Natural killer cell (primary cell): ENCODE results near the gene PPP2R3C. TPM values are rescaled to one million over a fixed set of nuclear protein-coding genes. Genes with fewer than 3 reads are reported as not detected.

Experiments used
- ATAC-seq, 3 donors: fragments of 150-1000 bp in 2 of 3; fragments of 200-7000 bp in 1 of 3; cut with Tn5 transposase; 1 replicate in 1 of 3; 2 replicates in 2 of 3; pipeline ENCODE4 v1.10.0; 2021; ENCODE audit warnings: mild to moderate bottlenecking in 2 of 3, moderate library complexity in 2 of 3
- DNase-seq, 2 donors: peaks; one replicate each; pipeline versions ENCODE4 v3.0.0 to v3.0.0-alpha.2; 2013 to 2021; ENCODE audit warnings: mixed read lengths in 1 of 2
- H3K27ac ChIP-seq: one replicate; pipeline ENCODE4 v1.5.1; 2013; ENCODE audit warnings: mild to moderate bottlenecking, low read length
- H3K27me3 ChIP-seq: one replicate; pipeline ENCODE4 v1.6.1; 2013; ENCODE audit warnings: low read length; ENCODE audit not compliant: control insufficient read depth, insufficient read depth
- H3K36me3 ChIP-seq: one replicate; pipeline ENCODE4 v1.6.1; 2013; ENCODE audit warnings: low read length; ENCODE audit not compliant: control insufficient read depth, insufficient read depth
- H3K4me1 ChIP-seq: one replicate; pipeline ENCODE4 v1.6.1; 2013; ENCODE audit warnings: low read length; ENCODE audit not compliant: control insufficient read depth, insufficient read depth
- H3K4me3 ChIP-seq: one replicate; pipeline ENCODE4 v1.5.1; 2013; ENCODE audit warnings: low read length
- H3K9me3 ChIP-seq: one replicate; pipeline ENCODE4 v1.6.1; 2013; ENCODE audit warnings: low read length; ENCODE audit not compliant: control insufficient read depth, insufficient read depth
- H3K27ac Mint-ChIP-seq, 2 donors: one replicate each; pipeline ENCODE4 v1.8.0; 2022; ENCODE audit warnings: mild to moderate bottlenecking in 2 of 2, mixed read lengths in 2 of 2, moderate library complexity in 1 of 2
- H3K27me3 Mint-ChIP-seq, 2 donors: one replicate each; pipeline ENCODE4 v1.8.0; 2022; ENCODE audit warnings: low read depth in 2 of 2, mixed read lengths in 2 of 2
- H3K36me3 Mint-ChIP-seq: one replicate; pipeline ENCODE4 v1.8.0; 2022; ENCODE audit warnings: mixed read lengths
- H3K4me1 Mint-ChIP-seq, 2 donors: one replicate each; pipeline ENCODE4 v1.8.0; 2022; ENCODE audit warnings: mixed read lengths in 2 of 2
- H3K4me3 Mint-ChIP-seq: one replicate; pipeline ENCODE4 v1.8.0; 2022; ENCODE audit warnings: mild to moderate bottlenecking, moderate library complexity, mixed read lengths
- H3K9me3 Mint-ChIP-seq, 2 donors: one replicate each; pipeline ENCODE4 v1.8.0; 2022; ENCODE audit warnings: mixed read lengths in 2 of 2
- WGBS: methylation state at CpG from one replicate; pipeline ENCODE4 v1.1.7; 2013; ENCODE audit warnings: missing lambda C conversion rate; ENCODE audit not compliant: insufficient coverage; 5-methylcytosine and 5-hydroxymethylcytosine counted together
- intact Hi-C: fragments of 100-400 bp; cut with micrococcal nuclease; formaldehyde crosslinking; loops from one replicate; pipeline ENCODE4 v1.14.2; 2022
- total RNA-seq, 4 donors: library from RNA; stranded (reverse); fragments of 120-200 nt in 1 of 4; gene quantifications; one replicate each; pipeline versions ENCODE4 v1.2.3 to v1.2.4, GENCODE V29; 2013 to 2022
- TF ChIP-seq, protein P1 (sequence below): fragments of 200-600 bp; IDR thresholded peaks from one replicate; pipeline ENCODE4 v1.8.0; 2022; ENCODE audit warnings: antibody characterized with exemption

PPP2R3C gene
- total RNA-seq, 3 donors from 2014 or later (not counting 1 experiment from before 2014, with no cell fraction given), result 41.5 to 49.7 (median 48.3) TPM

DNA sequence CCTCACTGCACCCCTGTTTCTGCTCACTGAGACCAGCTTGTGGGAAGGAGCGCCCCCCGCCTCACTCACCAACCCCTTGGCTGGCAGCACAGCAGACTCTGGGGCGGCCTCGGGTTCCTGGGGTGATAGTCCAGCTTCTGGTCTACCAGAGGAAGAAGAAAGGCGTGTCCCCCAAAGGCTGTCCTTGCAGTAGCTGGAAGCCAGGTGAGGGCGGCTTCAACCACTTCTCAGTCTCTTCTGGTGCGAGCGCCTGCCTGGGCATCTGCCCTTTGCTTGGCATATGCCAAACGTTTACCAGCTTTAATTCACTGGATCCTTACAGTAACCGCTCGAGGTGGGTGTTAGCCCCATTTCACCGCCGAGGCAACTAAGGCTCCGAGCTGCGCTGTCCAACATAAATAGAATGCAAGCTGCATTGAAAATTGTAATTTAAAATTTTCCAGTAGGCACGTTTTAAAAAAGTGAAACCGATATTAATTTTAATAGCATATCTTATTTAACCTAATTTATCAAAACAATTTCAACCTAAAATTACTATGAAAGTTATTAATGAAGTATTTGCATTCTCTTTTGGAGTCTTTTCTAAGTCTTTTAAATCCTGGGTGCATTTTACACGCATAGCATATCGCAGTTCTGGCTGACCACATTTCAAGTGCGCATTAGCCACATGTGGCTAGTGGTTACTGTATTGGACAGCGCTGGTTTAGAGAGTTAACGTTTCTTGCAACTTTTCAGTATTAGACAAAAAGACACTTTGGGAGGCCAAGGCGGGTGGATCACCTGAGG lies 74.8 kb downstream of the PPP2R3C start:
- TF ChIP-seq, protein P1, sequence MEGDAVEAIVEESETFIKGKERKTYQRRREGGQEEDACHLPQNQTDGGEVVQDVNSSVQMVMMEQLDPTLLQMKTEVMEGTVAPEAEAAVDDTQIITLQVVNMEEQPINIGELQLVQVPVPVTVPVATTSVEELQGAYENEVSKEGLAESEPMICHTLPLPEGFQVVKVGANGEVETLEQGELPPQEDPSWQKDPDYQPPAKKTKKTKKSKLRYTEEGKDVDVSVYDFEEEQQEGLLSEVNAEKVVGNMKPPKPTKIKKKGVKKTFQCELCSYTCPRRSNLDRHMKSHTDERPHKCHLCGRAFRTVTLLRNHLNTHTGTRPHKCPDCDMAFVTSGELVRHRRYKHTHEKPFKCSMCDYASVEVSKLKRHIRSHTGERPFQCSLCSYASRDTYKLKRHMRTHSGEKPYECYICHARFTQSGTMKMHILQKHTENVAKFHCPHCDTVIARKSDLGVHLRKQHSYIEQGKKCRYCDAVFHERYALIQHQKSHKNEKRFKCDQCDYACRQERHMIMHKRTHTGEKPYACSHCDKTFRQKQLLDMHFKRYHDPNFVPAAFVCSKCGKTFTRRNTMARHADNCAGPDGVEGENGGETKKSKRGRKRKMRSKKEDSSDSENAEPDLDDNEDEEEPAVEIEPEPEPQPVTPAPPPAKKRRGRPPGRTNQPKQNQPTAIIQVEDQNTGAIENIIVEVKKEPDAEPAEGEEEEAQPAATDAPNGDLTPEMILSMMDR, result no peak
- DNase-seq (peak in 1 of 2 donors; percentile 33), ATAC-seq (peak in 2 of 3 donors; percentile 0)
- no peaks in the 10 kb centered on the region for H3K36me3 ChIP-seq
- H3K27ac ChIP-seq, result peak overlapping the region; percentile 100
- no peaks in the 10 kb centered on the region for H3K9me3 Mint-ChIP-seq
- peak overlapping the region; percentile 91 to 93 for H3K27ac Mint-ChIP-seq
- H3K4me3 ChIP-seq, result peak overlapping the region; percentile 97
- H3K36me3 Mint-ChIP-seq, result no peaks in the 10 kb centered on the region
- H3K4me1 ChIP-seq, result peaks cover 11% of the 10 kb centered on the region
- no peaks in the 10 kb centered on the region for H3K27me3 Mint-ChIP-seq
- H3K4me1 Mint-ChIP-seq, result peaks cover 25 to 31% of the 10 kb centered on the region in 2 donors
- 8% methylated on average over 19 of the region's 23 CpGs for WGBS
- H3K9me3 ChIP-seq, result no peaks in the 10 kb centered on the region
- H3K4me3 Mint-ChIP-seq, result peak overlapping the region; percentile 97
- H3K27me3 ChIP-seq, result no peaks in the 10 kb centered on the region
- intact Hi-C loops, result loop anchor here (1.0 to 5.0 kb wide), 5 partner anchors 65 to 370 kb away; partner anchors contain the start of genes PRORP and SRP54

DNA sequence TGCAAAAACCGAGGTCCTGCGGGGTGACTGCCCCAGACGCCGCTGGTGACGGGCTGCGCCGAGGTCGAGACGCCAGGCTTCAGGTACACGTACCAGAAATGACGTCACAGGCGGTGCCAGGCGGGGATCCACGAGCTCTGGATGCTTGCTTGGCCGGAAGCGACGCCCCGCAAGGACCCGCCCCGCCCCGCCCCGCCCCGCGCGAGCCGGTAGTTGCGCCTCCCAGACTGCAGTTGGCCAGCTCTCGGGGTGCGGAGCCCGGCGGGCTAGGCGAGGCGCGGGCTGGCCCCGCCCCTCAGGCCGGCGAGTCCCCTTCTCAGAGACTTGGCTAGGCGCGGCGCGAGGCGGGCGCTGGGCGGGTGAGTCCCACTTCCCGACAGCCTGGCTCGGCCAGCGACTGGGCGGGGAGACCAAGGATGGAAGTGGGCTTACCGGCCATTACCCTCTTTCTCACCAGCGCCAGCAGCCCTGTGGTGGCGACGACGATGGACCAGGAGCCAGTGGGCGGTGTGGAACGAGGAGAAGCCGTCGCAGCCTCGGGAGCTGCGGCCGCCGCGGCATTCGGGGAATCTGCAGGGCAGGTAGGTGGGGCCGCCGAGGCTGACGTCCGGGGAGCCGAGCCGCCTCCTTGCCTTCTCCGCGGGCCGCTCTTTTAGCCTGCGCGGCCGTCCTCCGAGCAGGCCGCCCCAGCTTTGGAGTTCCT lies 75.6 kb downstream of the PPP2R3C start, which contains the start of gene FAM177A1:
FAM177A1 (plus strand) TSS at position 225 of the 703 bp plus-strand sequence; CDS start at position 417, 192 bp downstream.
- Histone ChIP-seq H3K4me3 (peak within 1 kb of the TSS; percentile 97), H3K36me3 (no peaks in the 10 kb centered on the region), H3K4me1 (peaks cover 11% of the 10 kb centered on the region), H3K9me3 (no peaks in the 10 kb centered on the region), H3K27me3 (no peaks in the 10 kb centered on the region), H3K27ac (peak within 1 kb of the TSS; percentile 100)
- no peaks in the 10 kb centered on the region for H3K27me3 Mint-ChIP-seq
- peak within 1 kb of the TSS; percentile 97 for H3K4me3 Mint-ChIP-seq
- intact Hi-C loops, result loop anchor here (1.0 to 5.0 kb wide), 5 partner anchors 64 to 371 kb away; partner anchors contain the start of genes PRORP and SRP54
- peak within 1 kb of the TSS; percentile 91 to 93 for H3K27ac Mint-ChIP-seq
- under 1% methylated on average over 77 of the region's 77 CpGs for whole genome bisulfite sequencing
- DNase-seq, result peak; percentile 94 to 100
- TF ChIP-seq, protein P1, result no peak
- ATAC-seq, result peak; percentile 86 to 96 (median 87)
- H3K9me3 Mint-ChIP-seq, result no peaks in the 10 kb centered on the region
- no peaks in the 10 kb centered on the region for H3K36me3 Mint-ChIP-seq
- peaks cover 25 to 31% of the 10 kb centered on the region in 2 donors for H3K4me1 Mint-ChIP-seq

DNA sequence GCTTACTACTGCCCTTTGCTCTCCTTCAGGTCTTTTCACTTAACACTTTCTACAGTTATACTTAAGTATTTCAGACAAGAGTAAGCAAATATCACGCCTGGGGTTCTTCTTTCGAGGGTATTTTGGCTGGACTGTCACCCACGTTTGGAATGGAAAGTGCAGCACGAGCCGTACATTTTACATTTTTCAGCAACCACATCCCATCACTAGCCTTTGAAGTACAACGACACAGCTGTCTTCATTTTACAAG lies 76.1 kb downstream of the PPP2R3C start:
- H3K4me1 Mint-ChIP-seq, result peaks cover 25 to 31% of the 10 kb centered on the region in 2 donors
- Histone ChIP-seq H3K4me3 (peak overlapping the region; percentile 49), H3K27me3 (no peaks in the 10 kb centered on the region), H3K27ac (peak overlapping the region; percentile 88), H3K36me3 (no peaks in the 10 kb centered on the region), H3K9me3 (no peaks in the 10 kb centered on the region), H3K4me1 (peaks cover 11% of the 10 kb centered on the region)
- peak overlapping the region; percentile 97 for H3K4me3 Mint-ChIP-seq
- H3K36me3 Mint-ChIP-seq, result no peaks in the 10 kb centered on the region
- 0% methylated on average over 6 of the region's 6 CpGs for WGBS
- H3K9me3 Mint-ChIP-seq, result no peaks in the 10 kb centered on the region
- ATAC-seq (peak in 1 of 3 donors; percentile 17), DNase-seq (no peak)
- intact Hi-C loops, result loop anchor here (1.0 to 5.0 kb wide), 5 partner anchors 63 to 372 kb away; partner anchors contain the start of genes PRORP and SRP54
- TF ChIP-seq, protein P1, result no peak
- H3K27me3 Mint-ChIP-seq, result no peaks in the 10 kb centered on the region
- H3K27ac Mint-ChIP-seq, result peak overlapping the region; percentile 91 to 93
